Tibial nerve (tissue), 4 donors: Measurements from ENCODE around the gene NRCAM.
A peak's percentile ranks its signal among the peaks of the same experiment; 100 is the strongest.

ENCODE experiments used
- EP300 ChIP-seq, 2 donors: sonication (generic); formaldehyde crosslinking; IDR thresholded peaks; one replicate each; pipeline ENCODE4 v1.6.1; 2017; ENCODE audit warnings: antibody characterized with exemption in 2 of 2, mild to moderate bottlenecking in 1 of 2
- POLR2A ChIP-seq, 2 donors: fragments of 450-650 bp; IDR thresholded peaks; one replicate each; pipeline ENCODE4 v1.6.1; 2017; ENCODE audit warnings: antibody characterized with exemption in 2 of 2, mild to moderate bottlenecking in 2 of 2, moderate library complexity in 2 of 2
- TF ChIP-seq, protein P1 (sequence below), 5 experiments: fragments of 200-600 bp in 3 of 5; fragments of 450-650 bp in 2 of 5; sonication (generic) in 3 of 5; IDR thresholded peaks; one replicate each; pipeline ENCODE4 v1.5.1; 2016 to 2019; ENCODE audit warnings: antibody characterized with exemption in 5 of 5, mild to moderate bottlenecking in 3 of 5, moderate library complexity in 2 of 5

DNA sequence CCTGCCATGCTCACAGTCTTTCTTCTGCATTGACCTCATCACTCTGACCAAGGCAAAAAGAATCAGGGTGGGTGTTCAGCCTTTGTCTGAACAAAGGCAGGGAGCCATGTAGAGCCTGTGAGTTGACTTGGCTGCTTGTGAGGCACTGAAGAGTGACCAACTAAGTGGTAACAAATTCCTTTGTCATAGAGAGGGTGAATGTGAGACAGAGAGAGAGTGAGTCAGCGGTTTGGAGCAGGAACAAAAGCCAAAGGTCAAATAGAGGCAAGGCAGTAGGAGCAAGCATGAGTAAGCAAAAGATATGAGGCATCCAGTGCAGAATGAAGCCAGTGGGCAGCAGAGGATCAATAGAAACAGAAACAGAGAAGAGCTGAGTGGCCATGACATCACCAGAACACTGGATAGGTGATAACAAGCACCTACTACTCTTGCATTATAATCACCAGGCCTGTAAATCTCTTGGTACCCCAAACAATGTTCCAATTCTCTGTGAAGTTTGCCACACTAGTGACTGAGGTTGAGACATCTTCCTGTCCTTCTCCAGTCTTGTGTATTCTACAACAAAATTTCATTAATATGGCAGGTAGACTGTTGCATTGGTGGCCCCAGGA is 209.9 kb downstream of the NRCAM start:
- TF ChIP-seq POLR2A (IDR thresholded peaks at IDR 0.05) (no peak), EP300 (IDR thresholded peaks at IDR 0.05) (peak in 1 of 2 donors; percentile 48)
- TF ChIP-seq, protein P1, sequence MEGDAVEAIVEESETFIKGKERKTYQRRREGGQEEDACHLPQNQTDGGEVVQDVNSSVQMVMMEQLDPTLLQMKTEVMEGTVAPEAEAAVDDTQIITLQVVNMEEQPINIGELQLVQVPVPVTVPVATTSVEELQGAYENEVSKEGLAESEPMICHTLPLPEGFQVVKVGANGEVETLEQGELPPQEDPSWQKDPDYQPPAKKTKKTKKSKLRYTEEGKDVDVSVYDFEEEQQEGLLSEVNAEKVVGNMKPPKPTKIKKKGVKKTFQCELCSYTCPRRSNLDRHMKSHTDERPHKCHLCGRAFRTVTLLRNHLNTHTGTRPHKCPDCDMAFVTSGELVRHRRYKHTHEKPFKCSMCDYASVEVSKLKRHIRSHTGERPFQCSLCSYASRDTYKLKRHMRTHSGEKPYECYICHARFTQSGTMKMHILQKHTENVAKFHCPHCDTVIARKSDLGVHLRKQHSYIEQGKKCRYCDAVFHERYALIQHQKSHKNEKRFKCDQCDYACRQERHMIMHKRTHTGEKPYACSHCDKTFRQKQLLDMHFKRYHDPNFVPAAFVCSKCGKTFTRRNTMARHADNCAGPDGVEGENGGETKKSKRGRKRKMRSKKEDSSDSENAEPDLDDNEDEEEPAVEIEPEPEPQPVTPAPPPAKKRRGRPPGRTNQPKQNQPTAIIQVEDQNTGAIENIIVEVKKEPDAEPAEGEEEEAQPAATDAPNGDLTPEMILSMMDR (IDR thresholded peaks at IDR 0.05), result peak in 1 of 5 experiments; percentile 8
